OCI-LY1 (cell line): ENCODE results near the gene ZNF467.

Experiments used
- H2AFZ ChIP-seq: fragments of 200-600 bp; sonication (generic), shearing (Covaris generic); 2 replicates; pipeline ENCODE4 v1.6.0; 2014; ENCODE audit warnings: antibody characterized with exemption, mild to moderate bottlenecking, low read length
- H3F3A ChIP-seq: fragments of 200-600 bp; sonication (generic), shearing (Covaris generic); 2 replicates; pipeline ENCODE4 v1.6.0; 2014; ENCODE audit warnings: mild to moderate bottlenecking, antibody characterized with exemption, low read length, moderate library complexity; ENCODE audit not compliant: insufficient read depth
- H3K27ac ChIP-seq: fragments of 200-600 bp; sonication (generic); 2 replicates; pipeline ENCODE4 v1.5.1; 2014; ENCODE audit warnings: low read length, mixed run types, mild to moderate bottlenecking, low read depth; ENCODE audit not compliant: poor library complexity, severe bottlenecking
- H3K27me3 ChIP-seq: fragments of 200-600 bp; sonication (generic); 2 replicates; pipeline ENCODE4 v1.6.0; 2014; ENCODE audit warnings: antibody characterized with exemption, mild to moderate bottlenecking, low read length, moderate library complexity; ENCODE audit not compliant: insufficient read depth
- H3K36me3 ChIP-seq: fragments of 200-600 bp; sonication (generic); 2 replicates; pipeline ENCODE4 v1.6.1; 2014; ENCODE audit warnings: mild to moderate bottlenecking, antibody characterized with exemption, low read length, moderate library complexity, mixed read lengths; ENCODE audit not compliant: insufficient read depth
- H3K4me1 ChIP-seq: fragments of 200-600 bp; sonication (generic); 2 replicates; pipeline ENCODE4 v1.5.1; 2014; ENCODE audit warnings: mild to moderate bottlenecking, low read length, moderate library complexity; ENCODE audit not compliant: insufficient read depth, severe bottlenecking
- H3K4me2 ChIP-seq: fragments of 200-600 bp; sonication (generic), shearing (Covaris generic); 2 replicates; pipeline ENCODE4 v1.6.1; 2014; ENCODE audit warnings: low read length
- H3K4me3 ChIP-seq: fragments of 200-600 bp; sonication (generic); 2 replicates; pipeline ENCODE4 v1.5.1; 2014; ENCODE audit warnings: low read length, low read depth, mild to moderate bottlenecking, mixed read lengths; ENCODE audit not compliant: poor library complexity, severe bottlenecking
- H3K79me2 ChIP-seq: fragments of 200-600 bp; shearing (Covaris generic); 2 replicates; pipeline ENCODE4 v1.6.1; 2016; ENCODE audit warnings: mixed run types, low read length, mixed read lengths; ENCODE audit not compliant: insufficient read depth
- H3K9ac ChIP-seq: fragments of 200-600 bp; sonication (generic), shearing (Covaris generic); 2 replicates; pipeline ENCODE4 v1.6.1; 2014; ENCODE audit warnings: mild to moderate bottlenecking, low read length, mixed read lengths
- H3K9me2 ChIP-seq: fragments of 200-600 bp; sonication (generic), shearing (Covaris generic); 2 replicates; pipeline ENCODE4 v1.6.1; 2014; ENCODE audit warnings: low read depth, mild to moderate bottlenecking, low read length, mixed read lengths
- H3K9me3 ChIP-seq: fragments of 200-600 bp; shearing (Covaris generic); 2 replicates; pipeline ENCODE4 v1.6.1; 2014; ENCODE audit warnings: low read length, mixed read lengths
- H4K20me1 ChIP-seq: fragments of 200-600 bp; sonication (generic), shearing (Covaris generic); 2 replicates; pipeline ENCODE4 v1.6.0; 2016; ENCODE audit warnings: mild to moderate bottlenecking, low read length; ENCODE audit not compliant: insufficient read depth
- EZH2 ChIP-seq: fragments of 200-600 bp; sonication (generic), shearing (Covaris generic); IDR thresholded peaks from 2 replicates; pipeline ENCODE4 v1.8.0; 2017; ENCODE audit warnings: borderline replicate concordance, mixed run types, mild to moderate bottlenecking, antibody characterized with exemption, low read length, moderate library complexity, mixed read lengths
- TF ChIP-seq, protein P1 (sequence below): fragments of 200-600 bp; sonication (generic), shearing (Covaris generic); IDR thresholded peaks from 2 replicates; pipeline ENCODE4 v1.5.1; 2017; ENCODE audit warnings: mild to moderate bottlenecking, antibody characterized with exemption, low read length, moderate library complexity, mixed read lengths

The ZNF467 gene

GRCh38 chr7:149821191-149822148 lies 48.1 kb upstream of the ZNF467 start:
- Histone ChIP-seq H3K9ac (no peak overlapping the region), H3F3A (no peaks in the 10 kb centered on the region), H3K27ac (no peak overlapping the region), H3K4me3 (no peak overlapping the region), H3K4me1 (no peaks in the 10 kb centered on the region), H3K27me3 (peaks cover 12% of the 10 kb centered on the region), H3K79me2 (no peaks in the 10 kb centered on the region), H3K9me2 (no peaks in the 10 kb centered on the region), H3K36me3 (no peaks in the 10 kb centered on the region), H2AFZ (no peak overlapping the region), H4K20me1 (no peaks in the 10 kb centered on the region), H3K9me3 (no peaks in the 10 kb centered on the region), H3K4me2 (no peak overlapping the region)
- TF ChIP-seq EZH2 = no peak
- TF ChIP-seq, protein P1, sequence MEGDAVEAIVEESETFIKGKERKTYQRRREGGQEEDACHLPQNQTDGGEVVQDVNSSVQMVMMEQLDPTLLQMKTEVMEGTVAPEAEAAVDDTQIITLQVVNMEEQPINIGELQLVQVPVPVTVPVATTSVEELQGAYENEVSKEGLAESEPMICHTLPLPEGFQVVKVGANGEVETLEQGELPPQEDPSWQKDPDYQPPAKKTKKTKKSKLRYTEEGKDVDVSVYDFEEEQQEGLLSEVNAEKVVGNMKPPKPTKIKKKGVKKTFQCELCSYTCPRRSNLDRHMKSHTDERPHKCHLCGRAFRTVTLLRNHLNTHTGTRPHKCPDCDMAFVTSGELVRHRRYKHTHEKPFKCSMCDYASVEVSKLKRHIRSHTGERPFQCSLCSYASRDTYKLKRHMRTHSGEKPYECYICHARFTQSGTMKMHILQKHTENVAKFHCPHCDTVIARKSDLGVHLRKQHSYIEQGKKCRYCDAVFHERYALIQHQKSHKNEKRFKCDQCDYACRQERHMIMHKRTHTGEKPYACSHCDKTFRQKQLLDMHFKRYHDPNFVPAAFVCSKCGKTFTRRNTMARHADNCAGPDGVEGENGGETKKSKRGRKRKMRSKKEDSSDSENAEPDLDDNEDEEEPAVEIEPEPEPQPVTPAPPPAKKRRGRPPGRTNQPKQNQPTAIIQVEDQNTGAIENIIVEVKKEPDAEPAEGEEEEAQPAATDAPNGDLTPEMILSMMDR = no peak

GRCh38 chr7:149820622-149821190 lies 47.3 kb upstream of the ZNF467 start:
- TF ChIP-seq, protein P1 = no peak
- no peak for TF ChIP-seq EZH2
- Histone ChIP-seq H3K9me3 (no peaks in the 10 kb centered on the region), H3K27me3 (peaks cover 9% of the 10 kb centered on the region), H3K4me1 (no peaks in the 10 kb centered on the region), H3K9ac (no peak overlapping the region), H4K20me1 (no peaks in the 10 kb centered on the region), H2AFZ (no peak overlapping the region), H3K4me3 (no peak overlapping the region), H3K27ac (no peak overlapping the region), H3K36me3 (no peaks in the 10 kb centered on the region), H3K4me2 (no peak overlapping the region), H3F3A (no peaks in the 10 kb centered on the region), H3K79me2 (no peaks in the 10 kb centered on the region), H3K9me2 (no peaks in the 10 kb centered on the region)

GRCh38 chr7:149819961-149820340 lies 46.6 kb upstream of the ZNF467 start:
- Histone ChIP-seq H3K4me3 (no peak overlapping the region), H3K27ac (no peak overlapping the region), H4K20me1 (no peaks in the 10 kb centered on the region), H3K27me3 (peaks cover 9% of the 10 kb centered on the region), H3K36me3 (no peaks in the 10 kb centered on the region), H3K4me1 (no peaks in the 10 kb centered on the region), H3K79me2 (no peaks in the 10 kb centered on the region), H3K9me2 (no peaks in the 10 kb centered on the region), H3F3A (no peaks in the 10 kb centered on the region), H3K4me2 (no peak overlapping the region), H2AFZ (no peak overlapping the region), H3K9ac (no peak overlapping the region), H3K9me3 (no peaks in the 10 kb centered on the region)
- TF ChIP-seq, protein P1 = no peak
